NCI-H1417 treated with DMSO at 0.1 percent for 48 hours (cell line): Measurements from ENCODE around the gene PCDHGC3.

Experiments used
- DNase-seq: peaks from one replicate; lab custom pipeline; 2025; lab: John Stamatoyannopoulos, UW

The PCDHGC3 gene

GRCh38 chr5:141508798-141509611, 33.2 kb downstream of the PCDHGC3 start:
- DNase-seq: no peak

GRCh38 chr5:141510160-141510559, 34.4 kb downstream of the PCDHGC3 start:
- DNase-seq: no peak

GRCh38 chr5:141510850-141511601, 35.3 kb downstream of the PCDHGC3 start:
- no peak for DNase-seq

GRCh38 chr5:141511771-141512325, 36.1 kb downstream of the PCDHGC3 start:
- no peak for DNase-seq

GRCh38 chr5:141512390-141512910, 36.7 kb downstream of the PCDHGC3 start:
- DNase-seq: no peak

- DNase-seq: no peak
These were observed 37.3 kb downstream of the PCDHGC3 start for GRCh38 chr5:141512911-141513626.

- DNase-seq: no peak
These were observed 38.0 kb downstream of the PCDHGC3 start for GRCh38 chr5:141513627-141514329.

GRCh38 chr5:141514330-141515133, 38.8 kb downstream of the PCDHGC3 start:
- DNase-seq: no peak

- no peak for DNase-seq
These were observed 39.4 kb downstream of the PCDHGC3 start for GRCh38 chr5:141515141-141515540.

- DNase-seq: no peak
These were observed 40.3 kb downstream of the PCDHGC3 start for GRCh38 chr5:141515946-141516671.

- DNase-seq: no peak
These were observed 40.9 kb downstream of the PCDHGC3 start for GRCh38 chr5:141516672-141517025.

- DNase-seq: no peak
These were observed 41.5 kb downstream of the PCDHGC3 start for GRCh38 chr5:141517312-141517711.

GRCh38 chr5:141517880-141518617, 42.3 kb downstream of the PCDHGC3 start:
- no peak for DNase-seq

- DNase-seq: no peak
These were observed 42.9 kb downstream of the PCDHGC3 start for GRCh38 chr5:141518618-141519015.

GRCh38 chr5:141519605-141520565, 44.1 kb downstream of the PCDHGC3 start:
- DNase-seq: no peak

- no peak for DNase-seq
These were observed 45.5 kb downstream of the PCDHGC3 start for GRCh38 chr5:141521244-141521781.

GRCh38 chr5:141522301-141522700, 46.5 kb downstream of the PCDHGC3 start:
- DNase-seq: no peak

GRCh38 chr5:141523991-141524390, 48.2 kb downstream of the PCDHGC3 start:
- DNase-seq: no peak
